HG02571 (cell line): ENCODE data around the gene ACTR8.

ENCODE experiments used
- ATAC-seq: cut with Tn5 transposase; IDR thresholded peaks from one replicate; pipeline ENCODE4 v1.9.1; 2021; ENCODE audit warnings: mild to moderate bottlenecking, moderate library complexity; ENCODE audit not compliant: unreplicated experiment

ACTR8 gene

DNA sequence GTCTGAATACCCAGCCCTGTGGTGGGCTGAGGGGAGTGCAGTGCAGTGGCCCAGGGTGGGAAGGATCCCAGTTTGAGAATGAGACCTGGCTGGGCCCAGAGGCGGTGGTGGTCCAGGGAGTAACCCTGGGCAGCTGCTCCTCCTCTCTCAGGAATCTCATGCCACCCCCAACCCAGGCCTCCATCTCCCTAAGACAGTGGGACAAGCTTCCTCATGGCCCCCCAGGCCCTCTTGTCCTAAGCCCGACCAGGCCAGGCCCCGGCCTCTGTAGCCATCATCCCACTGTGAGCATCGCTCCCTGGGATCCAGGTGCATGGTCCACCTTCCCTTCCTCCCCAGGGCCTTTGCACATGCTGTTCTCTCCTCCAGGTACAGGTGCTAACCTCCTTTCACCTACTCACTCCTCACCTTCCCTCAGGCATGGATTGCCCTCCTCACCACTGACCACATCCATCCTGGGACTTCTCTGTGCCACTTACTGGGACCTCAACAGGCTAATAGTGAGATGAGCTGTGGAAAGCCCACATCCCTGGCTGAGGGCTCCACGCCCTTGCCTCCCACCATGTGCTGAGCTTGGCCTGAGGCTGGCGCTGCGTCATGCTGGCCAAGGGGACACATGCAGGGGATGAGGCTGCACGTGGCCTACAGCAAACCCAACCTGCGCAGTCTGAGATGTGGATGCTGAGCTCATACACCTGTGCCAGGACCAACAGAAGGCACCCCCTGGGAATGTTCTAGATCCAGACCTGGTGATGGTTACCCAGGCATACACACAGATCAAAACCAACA, 45.7 kb downstream of the ACTR8 start:
- ATAC-seq, result no peak

DNA sequence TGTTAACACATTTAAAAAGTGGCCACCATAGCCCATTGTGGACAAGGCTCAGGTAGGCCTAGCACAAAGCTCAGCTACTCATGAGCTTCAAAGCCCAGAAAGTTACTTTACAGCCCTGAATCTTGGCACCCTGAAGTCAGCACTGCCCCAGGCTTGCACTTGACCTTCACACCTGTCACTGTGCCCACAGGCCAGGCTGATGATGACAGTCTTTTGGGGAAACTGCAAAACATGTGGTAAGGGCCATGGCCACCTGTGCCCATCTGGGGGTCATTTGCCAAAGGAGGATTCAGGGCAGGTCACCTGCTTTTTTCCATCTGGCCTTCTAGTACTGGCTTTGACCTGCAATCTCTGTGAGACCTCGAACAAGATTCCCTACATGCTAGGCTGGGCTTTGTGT, 46.7 kb downstream of the ACTR8 start:
- no peak for ATAC-seq

DNA sequence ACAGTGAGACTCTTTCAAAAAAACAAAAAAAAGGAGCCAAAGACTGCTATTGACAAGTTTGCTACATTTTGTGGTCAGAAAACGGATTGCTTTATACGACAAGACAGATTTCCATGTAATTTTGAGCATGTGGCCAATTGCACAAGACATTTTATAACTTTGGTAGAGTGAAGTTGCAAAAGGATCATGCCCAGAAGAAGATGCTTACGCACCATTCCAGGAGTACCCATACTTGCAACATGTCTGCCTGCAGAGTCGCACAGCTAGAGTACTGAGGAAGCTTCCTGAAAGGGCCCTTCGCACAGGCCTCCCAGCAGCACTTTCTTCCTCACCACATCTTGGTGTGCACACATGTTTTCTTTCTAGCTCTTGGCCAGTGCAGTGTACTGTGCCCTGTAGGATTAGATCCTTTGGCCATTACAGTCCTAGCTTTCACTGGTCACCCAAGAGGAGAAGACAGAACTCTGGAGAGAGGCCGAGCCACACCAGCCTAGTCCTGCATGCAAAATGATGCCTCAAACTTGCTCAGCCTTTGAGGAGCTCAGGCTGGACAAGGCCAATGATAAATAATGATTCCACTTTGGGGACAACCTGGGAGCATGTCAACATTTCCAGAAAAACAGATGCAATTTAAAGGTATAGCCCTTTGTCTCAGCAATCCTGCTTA, 47.4 kb downstream of the ACTR8 start:
- ATAC-seq, result no peak

DNA sequence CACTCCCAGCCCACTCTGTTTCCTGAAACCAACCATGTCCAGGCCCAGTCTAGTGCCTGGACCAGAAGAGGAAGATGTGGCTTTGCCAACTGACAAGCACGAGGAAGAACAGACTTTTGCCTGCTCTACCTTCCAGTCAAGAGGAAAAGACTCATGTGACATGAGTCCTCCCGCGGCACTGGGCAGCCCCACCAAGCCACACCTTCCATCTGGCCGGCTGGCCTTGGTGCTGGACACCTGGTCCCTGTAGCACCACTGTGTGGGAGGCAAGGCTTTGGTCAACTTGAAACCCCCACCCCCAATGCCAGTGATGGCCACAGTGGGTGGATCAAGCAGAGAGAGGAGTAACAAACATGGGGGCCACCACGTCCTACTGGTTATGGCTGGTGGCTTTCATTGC, 48.3 kb downstream of the ACTR8 start:
- ATAC-seq, result no peak

DNA sequence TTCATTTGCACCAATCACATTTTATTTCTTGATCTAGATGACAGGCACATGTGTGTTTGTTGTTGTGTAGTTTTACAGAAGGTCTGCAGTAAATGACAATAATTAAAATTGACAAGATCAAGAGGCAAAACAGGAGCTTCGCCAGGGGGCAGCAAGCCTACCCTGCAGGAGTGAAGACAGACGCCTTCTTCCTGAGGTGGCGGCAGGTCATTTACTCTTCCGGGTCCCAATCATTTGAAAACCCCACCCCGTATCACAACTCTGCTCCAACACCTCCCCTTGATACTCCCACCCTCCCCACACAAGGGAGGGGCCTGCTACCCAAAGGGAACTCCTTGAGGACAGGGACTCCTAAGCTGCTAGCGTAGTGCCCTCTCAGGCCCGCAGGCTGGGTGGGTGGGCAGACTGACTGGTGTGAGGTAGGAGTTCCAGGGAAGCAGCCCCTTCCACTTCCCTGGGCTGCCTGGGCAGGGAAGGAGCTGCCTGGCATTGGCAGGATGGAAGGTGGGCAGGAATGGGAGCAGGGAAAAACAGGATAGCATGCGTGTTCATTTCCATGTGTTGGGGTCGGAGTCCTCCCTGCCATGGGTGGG, 48.8 kb downstream of the ACTR8 start:
- no peak for ATAC-seq

DNA sequence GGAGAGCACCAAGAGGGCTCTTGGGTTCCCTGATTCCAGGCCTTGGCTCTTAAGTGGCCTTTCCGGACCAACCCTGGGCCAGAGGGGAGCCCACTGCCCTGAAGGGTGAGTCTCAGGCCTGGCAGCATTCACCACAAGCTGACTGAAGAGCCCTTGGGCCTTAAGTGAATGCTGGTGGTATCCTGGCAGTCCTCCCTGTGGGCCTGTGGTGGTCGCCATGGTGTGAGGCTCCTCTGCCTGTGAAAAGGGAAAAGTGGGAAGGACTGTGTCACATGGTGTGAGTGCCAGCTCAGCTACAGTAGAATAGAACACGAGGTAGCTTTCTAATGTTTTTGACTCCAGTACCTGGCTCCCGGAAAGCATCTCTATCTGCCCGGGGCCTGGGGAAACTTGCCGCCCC, 51.0 kb downstream of the ACTR8 start:
- ATAC-seq, result no peak

DNA sequence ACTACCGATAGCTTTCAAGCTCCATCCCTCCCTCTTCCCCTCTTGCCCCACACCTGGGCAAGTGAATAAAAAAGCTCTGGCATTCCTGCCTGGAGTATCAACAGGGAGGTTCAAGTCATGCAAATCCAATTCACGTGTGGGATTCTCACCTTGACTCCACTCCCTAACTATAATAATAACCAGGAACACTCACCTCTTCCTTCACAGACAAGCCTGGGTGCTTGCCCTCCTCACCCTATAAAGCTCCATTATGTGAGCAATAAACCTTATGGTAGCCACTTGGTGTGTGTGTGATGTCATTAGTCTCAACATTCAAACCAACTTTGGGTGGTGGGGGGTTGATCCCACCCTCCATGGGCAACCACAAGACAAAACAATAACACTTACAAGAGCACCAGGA, 52.3 kb downstream of the ACTR8 start:
- no peak for ATAC-seq

DNA sequence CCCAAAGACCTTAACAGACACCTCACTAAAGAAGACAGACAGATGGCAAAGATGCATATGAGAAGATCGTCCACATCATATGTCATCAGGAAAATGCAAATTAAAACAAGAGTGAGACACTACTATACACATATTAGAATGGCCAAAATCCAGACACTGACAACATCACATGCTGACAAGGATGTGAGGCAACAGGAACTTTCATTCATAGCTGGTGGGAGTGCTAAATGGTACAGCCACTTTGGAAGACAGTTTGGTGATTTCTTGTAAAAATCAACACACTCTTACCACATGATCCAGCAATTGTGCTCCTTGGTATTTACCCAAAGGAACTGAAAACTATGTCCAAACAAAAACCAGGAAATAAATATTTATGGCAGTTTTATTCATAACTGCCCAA, 53.4 kb downstream of the ACTR8 start:
- no peak for ATAC-seq

DNA sequence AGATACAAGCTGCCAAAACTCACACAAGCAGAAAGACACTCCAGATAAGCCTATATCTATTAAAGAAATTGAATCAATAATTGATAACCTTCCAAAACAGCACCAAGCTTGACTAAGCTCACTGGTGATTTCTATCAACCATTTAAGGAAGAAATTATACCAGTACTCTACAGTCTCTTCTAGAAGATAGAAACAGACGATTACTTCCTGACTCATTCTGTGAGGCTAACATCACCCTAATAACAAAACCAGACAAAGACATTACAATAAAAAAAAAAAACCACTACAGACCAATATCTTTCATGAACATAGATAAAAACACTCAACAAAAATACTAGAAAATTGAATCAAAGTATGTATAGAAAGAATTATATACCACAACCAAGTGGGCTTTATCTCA, 55.9 kb downstream of the ACTR8 start:
- ATAC-seq, result no peak

DNA sequence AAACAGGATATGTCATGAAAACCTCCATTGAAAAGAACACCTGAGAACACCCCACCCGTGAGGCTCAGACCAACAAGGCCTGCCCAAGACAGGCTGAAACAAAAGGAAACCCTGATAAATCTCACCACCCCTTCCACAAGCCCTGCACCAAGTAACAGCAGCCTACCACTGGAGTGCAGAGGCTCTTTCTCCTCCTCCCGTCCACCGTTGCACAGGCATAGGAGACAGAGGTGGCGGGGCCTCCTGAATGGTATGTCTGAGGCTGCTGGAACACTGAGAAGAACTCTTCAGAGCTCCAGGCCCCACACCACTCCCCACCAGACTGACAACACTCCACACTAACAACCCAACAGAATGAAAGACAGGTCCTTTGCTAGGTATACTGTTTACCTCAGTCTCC, 57.2 kb downstream of the ACTR8 start:
- ATAC-seq, result no peak

DNA sequence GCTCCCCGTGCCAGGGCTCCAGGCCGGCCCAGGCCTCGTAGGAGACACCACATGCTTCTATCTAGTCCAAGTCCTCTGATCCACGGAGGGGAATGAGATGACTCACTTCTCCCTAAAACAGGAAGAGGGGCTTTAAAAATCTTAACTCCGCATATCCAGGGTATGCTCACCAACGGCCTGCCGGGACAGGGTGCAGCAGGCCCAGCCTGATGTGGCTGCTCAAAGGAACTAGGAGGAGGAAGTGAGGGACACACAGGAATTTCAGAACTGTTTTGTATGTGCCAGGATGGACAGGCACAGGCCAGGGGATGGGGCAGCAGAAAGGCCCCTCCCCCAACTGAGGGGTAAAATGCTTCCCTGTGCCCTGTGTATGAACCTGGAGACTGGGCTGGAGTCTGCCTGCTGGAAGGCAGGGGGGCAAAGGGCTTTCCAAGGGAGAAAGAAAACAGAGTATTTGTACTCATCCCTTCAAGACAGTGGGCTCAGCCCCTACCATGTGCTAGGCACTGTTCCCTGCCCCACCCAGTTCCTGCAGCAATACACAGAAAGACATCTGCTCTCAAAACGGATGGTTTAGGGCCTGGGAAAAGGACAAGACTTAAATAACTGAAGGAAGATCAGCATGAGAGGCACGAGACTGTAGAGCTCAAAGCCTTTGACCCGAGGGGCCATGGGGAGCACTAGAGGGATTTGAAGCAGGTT, 57.8 kb downstream of the ACTR8 start:
- no peak for ATAC-seq

DNA sequence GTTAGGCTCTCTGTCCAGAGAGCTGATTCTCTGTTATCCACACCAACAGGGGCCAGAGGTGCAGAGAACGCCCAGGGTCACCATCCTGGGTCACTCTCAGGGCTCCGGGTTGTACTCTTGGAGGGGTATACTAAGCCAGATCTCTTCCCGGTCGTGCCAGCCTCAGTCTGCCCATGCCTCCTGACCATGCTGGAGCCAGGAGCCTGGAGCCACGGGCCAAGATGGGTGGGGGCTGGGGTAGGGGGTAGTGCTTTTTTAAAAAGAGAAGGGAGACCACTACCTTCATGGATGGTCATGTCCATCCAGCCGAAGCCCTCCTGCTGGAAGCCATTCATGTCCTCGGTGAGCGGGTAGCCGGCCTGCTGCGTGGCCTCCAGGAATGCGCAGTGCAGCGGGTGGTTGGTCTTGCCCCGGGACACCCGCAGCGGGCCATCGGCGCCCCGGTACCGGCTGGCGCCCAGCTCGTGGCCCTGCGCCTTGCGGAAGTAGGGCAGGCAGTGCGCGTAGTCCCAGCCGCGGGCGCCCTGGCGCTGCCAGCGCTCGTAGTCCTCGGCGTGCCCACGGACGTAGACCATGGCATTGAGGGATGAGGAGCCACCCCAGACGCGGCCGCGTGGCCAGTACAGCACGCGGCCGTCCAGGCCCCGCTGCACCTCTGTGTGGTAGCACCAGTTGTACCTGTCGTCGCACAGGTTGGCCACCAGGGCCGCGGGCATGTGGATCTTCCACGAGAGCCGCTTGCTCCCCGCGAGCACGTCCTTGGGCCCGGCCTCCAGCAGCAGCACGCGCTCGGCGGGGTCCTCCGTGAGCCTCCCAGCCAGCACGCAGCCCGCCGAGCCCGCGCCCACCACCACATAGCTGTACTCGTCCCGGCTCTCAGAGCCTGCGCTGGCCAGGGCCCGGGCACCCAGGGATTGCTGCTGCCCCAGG, 58.7 kb downstream of the ACTR8 start:
- ATAC-seq, result no peak

DNA sequence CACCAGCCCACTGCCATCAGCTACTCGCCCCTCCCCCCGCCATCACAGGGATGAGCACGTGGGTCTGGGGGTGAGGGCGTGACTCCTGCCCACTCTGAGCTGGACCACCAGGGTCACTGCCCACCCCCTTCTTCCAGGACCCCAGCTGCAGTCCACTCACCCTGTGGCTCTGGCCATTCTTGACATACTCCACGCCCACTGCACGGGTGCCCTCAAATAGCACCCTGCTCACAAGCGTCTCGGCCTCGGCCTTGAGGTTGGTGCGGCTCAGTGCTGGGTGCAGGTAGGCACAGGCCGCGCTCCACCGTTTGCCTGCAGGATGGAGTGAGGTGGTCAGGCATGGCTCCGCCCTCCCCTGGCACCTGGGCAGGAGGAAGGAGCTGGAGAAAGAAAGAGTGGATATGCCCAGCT, 59.6 kb downstream of the ACTR8 start:
- ATAC-seq, result no peak

DNA sequence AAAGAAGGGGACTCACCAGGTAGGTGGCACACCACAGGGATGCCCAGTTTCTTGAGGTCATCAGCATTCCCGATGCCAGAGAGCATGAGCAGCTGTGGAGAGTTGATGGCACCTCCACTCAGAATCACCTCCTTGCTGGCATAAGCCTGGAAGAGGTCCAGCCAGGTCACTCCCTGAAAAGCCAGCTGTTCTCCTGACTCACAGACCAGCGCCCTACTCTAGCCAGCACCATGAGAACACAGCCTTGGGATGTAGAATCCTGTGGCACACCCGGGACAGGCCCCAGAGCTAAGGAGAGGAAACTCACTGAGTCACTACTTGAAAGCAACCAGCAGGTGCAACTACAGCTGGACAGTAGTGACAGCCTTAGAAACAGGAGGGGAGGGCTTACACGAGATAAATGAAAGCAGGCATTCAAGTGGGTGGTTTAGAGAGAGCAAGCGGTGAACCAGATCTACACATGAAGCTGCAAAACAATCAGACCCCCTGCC, 60.3 kb downstream of the ACTR8 start:
- no peak for ATAC-seq

DNA sequence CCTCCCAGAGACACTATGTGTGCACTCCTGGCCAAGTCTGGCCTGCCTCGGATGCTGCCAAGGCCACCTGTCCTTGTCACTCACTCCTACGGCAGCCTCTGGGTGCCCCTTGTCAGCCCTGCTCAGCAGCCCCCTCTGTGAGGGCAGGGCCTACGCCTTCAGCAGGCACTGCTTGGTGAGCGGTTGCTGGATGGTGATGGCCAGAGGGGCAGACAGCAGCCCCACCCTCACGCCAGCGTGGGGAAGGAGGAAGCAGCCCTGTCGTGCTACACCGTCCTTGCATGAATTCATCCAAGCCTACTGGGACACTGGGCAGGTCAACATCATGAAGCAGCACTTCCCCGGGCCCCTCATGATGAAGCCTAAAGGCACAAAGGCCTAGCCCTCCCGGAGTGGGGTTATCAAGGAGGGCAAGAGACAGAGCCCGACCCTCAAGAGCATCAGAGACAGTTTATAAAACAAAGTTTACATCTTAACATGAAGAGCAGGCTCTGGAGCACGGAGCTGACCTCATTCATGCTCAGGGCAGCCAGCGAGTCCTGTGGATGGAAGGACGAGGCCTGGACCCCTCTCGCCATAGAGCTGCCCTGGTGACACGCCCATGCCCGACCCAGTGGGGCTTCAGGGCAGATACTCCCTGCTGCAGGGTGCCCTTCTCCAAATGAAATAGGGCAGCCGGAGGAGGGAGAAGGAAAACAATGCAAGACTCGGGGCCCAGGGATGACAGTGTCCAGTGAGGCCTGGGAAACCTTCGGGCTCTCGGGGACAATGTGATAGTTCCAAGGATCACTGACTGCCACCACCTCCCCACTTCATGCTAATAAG, 61.0 kb downstream of the ACTR8 start:
- ATAC-seq, result no peak

DNA sequence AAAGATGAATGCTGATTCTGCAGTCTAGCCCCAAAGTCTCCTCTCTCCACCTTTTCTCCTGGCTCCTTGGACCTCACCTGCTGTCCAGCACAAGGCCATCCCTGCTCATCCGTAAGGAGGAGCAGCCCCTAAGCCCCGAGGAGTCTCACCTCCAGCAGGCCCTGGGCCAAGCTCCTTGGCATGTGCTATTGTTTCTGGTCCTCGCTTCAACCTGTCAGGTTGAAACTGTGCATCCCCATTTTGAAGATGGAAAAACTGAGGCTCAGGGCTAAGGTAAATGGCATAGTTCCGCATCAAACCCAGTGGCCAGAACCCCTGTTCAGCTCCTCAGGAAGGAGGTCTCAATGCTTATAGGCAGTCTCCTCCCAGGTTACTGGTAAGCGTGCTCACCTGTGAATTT, 61.9 kb downstream of the ACTR8 start:
- no peak for ATAC-seq

DNA sequence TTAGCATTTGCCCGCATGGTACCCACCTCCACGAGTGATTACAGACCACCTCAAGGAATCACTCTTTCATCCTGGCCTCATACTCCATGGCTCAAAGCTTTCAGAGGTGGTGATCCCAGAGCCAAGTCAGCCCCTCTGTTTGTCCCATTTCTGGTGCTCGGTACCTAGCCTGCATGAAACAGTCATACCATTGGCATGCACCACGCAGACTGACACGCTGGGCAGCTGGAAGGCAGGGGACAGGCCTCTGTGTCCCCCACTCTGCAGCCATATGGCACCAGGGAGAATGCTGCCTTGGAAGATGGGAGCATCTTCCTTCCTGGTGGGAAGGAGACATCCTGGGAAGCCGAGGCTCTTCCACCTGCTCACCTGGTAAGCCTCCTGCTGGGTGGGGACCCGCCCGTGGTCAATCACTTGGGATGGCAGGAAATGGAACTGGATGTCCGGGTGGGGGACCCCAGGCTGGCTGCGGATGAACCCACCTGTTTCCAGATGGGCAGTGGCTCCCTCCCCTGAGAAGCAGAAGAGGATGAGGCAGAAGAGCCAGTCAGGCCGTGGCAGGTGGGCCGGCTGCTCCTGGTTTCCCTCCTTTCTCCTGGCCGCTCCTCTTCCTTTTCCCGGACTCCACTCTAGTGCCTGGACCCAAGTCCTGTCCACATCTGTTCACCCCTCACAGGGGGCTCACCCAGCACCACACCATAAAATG, 62.6 kb downstream of the ACTR8 start:
- no peak for ATAC-seq

DNA sequence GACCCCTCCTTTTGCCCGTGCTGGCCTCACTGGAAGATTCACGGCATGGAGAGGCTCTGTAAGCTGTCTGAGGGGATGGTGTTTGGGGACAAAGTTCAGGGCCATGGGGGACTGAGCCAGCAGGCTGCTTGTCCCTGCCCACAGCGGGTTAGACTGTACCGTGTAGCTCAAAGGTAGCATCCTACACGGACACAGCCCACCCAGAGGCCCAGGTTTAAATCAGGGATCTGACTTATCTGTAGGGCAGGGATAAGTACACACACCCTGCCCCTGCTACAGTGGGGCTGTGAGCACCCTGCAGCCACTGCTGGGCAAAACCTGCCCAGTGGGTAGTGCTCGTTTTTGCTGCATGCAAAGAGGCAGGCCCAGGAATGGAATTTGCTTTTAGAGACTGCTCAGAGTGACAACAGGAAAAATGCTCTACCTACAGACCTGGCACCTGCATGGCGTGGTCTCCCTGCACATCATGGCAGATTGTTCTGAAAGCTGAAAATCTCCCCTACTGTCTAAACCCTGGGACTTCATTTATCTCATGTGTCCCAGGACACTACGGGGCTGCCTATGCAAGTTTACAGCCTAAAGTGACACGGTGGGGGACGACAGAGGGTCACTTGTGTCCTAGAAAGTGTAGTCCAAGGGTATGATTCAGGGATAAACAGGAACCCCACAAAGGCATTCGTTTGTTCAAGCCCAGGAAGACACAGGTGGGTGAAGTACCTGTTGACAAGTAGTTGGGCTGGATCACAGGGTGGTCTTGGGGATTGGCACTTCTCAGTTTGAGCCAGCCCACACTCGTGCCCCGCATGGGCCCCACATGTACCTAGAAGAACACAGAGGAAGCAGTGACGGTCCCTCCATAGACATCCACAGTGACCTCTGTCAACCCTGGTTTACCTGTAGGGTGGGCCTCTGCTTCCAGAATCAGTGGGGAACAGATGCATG, 63.5 kb downstream of the ACTR8 start:
- no peak for ATAC-seq
